Cardiac fibroblast (primary cell): Measurements from ENCODE around the gene DPF1.
"Not testable (repeated sequence)": the region's sequence is repeated elsewhere in the genome, so short reads cannot be mapped to it uniquely, and the experiment has no call there.

ENCODE experiments used
- DNase-seq, 2 donors: peaks; one replicate each; pipeline versions ENCODE4 v3.0.0 to v3.0.0-alpha.2; 2010; ENCODE audit warnings: low read depth in 2 of 2
- H3K4me3 ChIP-seq, 2 donors: replicated peaks in 1 of 2; 1 replicate in 1 of 2; 2 replicates in 1 of 2; pipeline ENCODE4 v1.5.1; 2011; ENCODE audit warnings: low read depth in 2 of 2, low read length in 2 of 2, mild to moderate bottlenecking in 2 of 2, moderate library complexity in 1 of 2
- TF ChIP-seq, protein P1 (sequence below): IDR thresholded peaks from one replicate; pipeline ENCODE4 v1.5.1; 2011; ENCODE audit warnings: low read depth, mild to moderate bottlenecking, low read length, inconsistent platforms

DPF1 gene

DNA sequence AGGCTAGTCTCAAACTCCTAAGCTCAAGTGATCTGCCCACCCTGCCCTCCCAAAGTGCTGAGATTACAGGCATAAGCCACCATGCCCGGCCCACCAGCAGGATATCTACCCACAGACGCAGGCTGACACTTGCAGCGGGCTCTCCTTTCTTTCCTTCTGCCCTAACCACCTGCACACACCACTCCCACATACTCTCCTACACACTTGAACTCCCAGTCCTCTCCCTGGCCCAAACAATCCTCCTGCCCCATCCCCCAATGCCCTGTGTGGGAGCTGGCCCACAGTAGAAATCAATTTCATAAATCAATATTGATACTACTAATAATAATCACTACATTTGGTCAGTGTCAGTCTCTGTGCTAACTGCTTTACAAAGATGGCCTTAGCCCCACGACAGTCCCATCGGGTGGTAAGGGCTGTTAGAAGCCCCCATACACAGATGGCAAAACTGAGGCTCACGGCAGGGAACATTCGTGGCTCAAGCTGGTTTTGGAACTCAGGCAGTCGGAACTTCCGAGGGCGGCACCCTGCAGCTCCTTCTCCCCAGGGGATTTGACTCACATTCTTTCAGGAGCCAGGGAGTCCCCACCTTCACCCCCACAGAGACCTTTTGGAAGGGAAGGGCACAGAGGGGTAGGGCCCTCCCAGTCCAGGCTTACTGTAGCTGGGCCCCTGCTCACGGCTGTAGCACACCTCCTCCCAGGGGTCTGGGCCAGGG is 3.4 kb upstream of the DPF1 start:
- TF ChIP-seq, protein P1, sequence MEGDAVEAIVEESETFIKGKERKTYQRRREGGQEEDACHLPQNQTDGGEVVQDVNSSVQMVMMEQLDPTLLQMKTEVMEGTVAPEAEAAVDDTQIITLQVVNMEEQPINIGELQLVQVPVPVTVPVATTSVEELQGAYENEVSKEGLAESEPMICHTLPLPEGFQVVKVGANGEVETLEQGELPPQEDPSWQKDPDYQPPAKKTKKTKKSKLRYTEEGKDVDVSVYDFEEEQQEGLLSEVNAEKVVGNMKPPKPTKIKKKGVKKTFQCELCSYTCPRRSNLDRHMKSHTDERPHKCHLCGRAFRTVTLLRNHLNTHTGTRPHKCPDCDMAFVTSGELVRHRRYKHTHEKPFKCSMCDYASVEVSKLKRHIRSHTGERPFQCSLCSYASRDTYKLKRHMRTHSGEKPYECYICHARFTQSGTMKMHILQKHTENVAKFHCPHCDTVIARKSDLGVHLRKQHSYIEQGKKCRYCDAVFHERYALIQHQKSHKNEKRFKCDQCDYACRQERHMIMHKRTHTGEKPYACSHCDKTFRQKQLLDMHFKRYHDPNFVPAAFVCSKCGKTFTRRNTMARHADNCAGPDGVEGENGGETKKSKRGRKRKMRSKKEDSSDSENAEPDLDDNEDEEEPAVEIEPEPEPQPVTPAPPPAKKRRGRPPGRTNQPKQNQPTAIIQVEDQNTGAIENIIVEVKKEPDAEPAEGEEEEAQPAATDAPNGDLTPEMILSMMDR, result no peak
- no peak overlapping the region for H3K4me3 ChIP-seq
- DNase-seq, result no peak

DNA sequence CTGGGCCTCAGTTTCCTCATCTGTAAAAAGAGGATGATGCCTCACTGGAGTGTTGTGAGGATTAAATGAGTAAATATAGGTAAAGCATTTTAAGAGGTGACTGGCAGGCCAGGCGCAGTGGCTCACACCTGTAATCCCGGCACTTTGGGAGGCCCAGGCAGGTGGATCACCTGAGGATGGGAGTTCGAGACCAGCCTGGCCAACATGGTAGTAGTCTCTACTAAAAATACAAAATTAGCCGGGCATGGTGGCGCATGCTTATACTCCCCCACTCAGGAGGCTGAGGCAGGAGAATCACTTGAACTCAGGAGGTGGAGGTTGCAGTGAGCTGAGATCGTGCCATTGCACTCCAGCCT is 819 bp upstream of the DPF1 start:
- H3K4me3 ChIP-seq, DNase-seq: not testable (repeated sequence)

DNA sequence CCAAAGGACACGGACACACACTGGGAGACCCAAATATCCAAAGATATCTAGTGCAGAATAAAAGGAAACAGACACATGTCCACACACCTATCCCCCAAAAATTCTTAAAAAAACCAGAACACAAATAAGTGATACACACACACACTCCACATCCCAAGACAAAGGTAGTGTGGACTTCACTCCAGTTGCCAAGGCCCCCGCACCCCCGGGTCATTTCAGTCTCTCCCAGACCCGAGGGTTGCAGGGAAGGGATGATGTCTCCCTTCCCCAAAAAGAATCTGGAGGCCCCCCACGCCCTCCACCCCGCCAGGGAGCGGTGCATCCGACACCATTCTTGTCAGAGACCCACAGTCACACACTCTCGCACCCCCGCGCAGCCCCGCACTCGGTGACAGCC is 407 bp downstream of the DPF1 start:
- DNase-seq, result no peak
- H3K4me3 ChIP-seq, result peak overlapping the region; percentile 60 to 69
- TF ChIP-seq, protein P1, result no peak

DNA sequence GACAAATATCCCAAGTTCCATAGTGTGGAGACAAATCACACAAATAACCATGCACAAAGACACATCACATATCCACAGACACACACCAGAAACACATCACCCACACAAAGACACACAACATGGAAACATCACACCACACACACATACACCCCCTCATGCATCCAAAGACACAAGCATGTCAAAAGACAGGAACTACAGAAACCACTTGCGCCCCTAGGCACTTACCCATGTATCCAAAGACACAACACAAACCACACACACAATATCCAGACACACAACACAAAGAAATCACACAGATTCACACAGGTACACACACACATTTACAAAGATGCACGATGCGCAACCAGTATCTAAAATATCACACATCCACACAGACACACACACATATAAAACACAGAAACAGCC is 901 bp downstream of the DPF1 start:
- H3K4me3 ChIP-seq, result no peak overlapping the region
- DNase-seq, result no peak
- TF ChIP-seq, protein P1, result no peak

DNA sequence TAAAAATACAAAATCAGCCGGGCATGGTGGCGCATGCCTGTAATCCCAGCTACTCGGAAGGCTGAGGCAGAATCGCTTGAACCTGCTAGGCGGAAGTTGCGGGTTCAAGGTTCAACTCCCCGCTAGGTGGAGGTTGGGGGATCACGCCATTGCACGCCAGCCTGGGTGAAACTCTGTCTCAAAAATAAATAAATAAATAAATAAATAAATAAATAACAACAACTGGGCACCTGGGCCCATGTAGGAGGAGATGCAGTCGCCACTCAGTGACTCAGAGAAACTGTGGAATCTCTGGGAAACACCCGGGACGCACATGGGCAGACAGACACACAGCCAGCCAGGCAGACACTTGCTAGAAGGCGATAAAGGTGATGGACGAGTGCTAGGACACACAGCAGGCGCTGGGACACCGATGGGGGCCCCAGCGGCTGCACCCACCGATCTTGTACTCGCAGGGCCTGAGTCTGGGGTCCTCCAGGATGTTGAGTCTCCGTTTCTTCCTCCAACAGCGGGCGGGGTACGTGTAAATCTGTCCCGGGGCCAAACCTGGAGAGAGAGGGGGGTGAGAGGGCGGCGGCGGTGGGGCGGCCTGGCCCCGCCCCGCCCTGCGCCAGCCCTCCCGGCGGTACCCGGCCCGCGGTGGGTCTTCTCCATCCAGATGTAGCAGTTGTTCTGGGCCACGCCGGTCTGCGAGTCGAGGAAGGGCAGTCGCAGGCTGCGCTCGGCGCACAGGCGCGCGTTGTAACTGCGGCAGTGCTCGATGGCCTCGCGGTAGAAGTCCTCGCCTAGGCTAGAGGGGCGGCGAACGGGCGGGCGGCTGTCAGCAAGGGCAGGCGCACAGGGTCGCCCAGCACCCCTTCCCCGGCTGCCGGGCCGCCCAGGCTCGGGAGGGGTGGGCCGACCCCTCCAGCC is 1.8 kb downstream of the DPF1 start:
- DNase-seq, result no peak
- TF ChIP-seq, protein P1, result no peak
- H3K4me3 ChIP-seq, result no peak overlapping the region

DNA sequence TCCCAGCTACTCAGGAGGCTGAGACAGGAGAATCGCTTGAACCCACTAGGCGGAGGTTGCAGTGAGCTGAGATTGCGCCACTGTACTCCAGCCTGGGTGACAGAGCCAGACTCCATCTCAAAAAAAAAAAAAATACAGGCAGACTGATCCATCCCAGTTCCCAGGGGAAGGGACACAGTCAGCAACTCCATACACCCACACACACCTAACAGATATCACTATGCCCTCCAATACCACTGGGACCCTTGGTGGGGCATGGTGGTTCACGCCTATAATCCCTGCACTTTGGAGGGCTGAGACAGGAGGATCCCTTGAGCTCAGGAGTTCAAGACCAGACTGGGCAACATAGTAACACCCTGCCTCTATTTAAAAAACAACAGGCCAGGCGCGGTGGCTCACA is 2.6 kb downstream of the DPF1 start:
- TF ChIP-seq, protein P1, result no peak
- no peak overlapping the region for H3K4me3 ChIP-seq

DNA sequence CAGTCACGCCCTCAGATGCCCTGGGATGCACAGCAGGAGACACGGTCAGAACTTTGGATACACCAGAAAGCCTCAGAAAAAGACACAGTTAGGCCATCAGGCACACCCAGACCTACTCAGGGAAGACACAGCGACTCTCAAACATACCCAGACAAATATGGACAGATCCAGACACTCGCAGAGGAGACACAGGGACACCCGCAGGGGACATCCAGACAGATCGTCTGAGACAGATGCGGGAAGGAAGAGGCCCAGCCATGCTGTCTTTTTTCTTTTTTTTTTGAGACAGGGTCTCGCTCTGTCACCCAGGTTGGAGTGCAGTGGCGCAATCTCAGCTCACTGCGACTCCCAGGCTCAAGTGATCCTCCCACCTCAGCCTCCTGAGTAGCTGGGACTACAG is 4.8 kb downstream of the DPF1 start:
- TF ChIP-seq, protein P1, result no peak
- H3K4me3 ChIP-seq, result no peak overlapping the region
- no peak for DNase-seq

More for the DNA sequence above, 2.6 kb downstream of the DPF1 start:
- no peak for DNase-seq
